Measurements from ENCODE around the gene FN3KRP.

- TF ChIP-seq CTCF (IDR thresholded peaks at IDR 0.05) = no peak
- TF ChIP-seq POLR2A (IDR thresholded peaks at IDR 0.05) = no peak
These were observed 20.2 kb upstream of the FN3KRP start for GRCh38 chr17:82696259-82696658.

Measured in stomach (tissue), 4 donors.